CD4-positive, alpha-beta T cell treated with Interleukin-6 for 4 hours (primary cell): ENCODE measurements around the gene LINGO4.
"Not testable (repeated sequence)": the region's sequence is repeated elsewhere in the genome, so short reads cannot be mapped to it uniquely, and the experiment has no call there.

ENCODE experiments used
- DNase-seq: peaks from one replicate; pipeline ENCODE4 v3.0.0-alpha.2; 2020; ENCODE audit warnings: mixed read lengths

LINGO4 gene

DNA sequence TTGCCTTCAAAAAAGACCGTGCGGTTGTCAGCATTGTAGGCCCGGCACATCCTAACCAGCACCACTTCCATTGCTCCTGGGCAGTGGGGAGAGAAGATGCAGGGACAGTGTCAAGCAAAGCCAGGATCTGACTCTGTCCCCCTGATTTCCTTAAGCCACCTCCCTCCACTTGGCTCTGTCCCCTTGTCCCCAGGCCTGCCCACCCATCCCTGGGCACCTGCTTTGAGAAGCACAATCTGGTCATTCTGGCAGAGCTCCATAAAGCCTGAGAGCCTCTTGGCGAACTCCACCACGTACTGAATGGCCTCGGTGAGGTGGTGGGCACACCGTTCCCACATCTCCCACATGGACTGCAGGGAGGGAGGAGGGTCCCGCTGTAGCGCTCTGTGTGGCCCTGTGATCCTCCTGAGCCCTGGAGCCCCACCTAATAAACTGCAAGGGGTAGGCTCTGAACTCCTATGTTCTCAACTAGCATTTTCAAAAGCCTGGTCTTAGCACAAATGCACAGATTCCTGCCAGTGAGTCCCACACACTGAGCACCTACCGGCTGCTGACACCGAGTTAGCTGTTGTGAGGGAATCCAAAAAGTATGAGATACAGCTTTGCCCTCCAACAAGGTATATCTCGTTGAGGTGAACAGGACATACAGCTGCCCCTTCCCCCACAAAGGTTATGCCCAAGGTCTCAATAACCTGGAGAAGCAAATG, 8.2 kb upstream of the LINGO4 start:
- no peak for DNase-seq

DNA sequence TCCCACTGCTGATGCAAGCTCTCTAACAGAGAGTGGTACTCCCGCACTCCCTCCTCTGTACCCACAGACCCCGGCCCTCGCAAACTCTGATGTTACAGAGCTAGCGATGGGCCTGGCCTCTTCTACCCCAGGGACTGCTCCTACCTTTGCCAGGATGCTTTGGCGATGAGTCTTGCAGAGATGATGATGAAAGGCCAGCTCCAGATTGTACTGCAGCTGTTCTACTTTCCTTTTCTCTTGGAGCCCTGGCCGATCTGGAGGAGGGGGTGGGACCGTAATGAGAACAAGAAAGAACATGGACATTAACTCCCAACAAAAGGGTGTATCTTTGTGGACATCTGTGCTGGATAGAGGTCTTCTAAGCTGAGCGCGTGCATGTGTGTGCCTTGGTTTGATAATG, 6.0 kb upstream of the LINGO4 start:
- DNase-seq = no peak

DNA sequence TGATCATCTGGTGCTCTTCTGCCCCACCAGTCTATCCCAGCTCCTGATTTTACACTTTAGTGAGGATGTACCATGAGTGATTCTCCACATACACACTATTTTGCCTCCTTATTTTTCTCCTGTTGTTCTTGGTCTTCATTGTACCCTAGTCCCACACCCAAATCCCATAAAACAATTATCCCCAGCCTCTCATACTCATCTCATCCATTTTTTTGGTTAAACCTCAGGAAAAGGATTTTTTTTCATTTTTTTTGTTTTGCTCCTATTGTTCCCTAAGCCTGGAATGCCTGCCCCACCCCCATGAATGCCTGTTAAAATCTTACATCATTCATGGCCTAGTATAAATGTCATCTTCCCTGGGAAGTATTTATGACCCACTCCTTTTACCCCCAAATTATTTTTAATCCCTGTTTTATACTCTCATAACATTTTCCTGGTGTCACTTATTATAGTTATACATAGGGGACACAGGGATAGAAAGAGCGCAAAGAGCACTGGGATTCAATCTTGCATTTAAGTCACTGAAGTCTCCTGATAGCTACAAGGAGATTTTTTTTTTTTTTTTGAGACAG, 4.9 kb upstream of the LINGO4 start:
- no peak for DNase-seq

DNA sequence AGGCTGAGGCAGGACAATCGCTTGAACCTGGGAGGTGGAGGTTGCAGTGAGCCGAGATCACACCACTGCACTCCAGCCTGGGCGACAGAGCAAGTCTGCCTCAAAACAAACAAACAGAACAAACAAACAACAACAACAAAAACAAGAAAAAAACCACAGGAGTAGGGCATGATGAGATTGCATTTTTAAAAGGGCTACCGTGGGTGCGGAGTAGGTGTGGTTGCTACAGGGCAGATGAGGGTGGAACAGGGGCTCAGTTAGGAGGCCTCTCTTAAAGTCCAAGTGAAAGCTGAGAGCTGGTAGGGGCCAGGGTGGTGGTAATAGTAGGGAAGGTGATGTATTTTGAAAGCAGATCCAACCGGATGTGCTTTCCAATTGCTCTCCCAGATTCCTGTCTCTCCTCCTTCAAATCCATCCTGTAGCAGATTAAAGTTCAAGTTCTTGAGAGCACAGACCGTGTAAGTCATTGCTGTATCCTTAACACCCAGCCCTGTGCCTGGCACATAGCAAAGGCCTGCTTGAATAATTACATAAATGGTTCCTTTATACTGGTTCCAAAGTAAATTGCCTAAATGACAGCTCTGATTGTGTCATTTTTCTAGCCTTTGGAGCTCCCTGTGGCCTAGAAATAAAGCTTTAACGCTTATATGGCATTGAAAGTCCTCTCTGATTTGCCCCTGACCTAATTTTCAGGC, 4.2 kb upstream of the LINGO4 start:
- no peak for DNase-seq

DNA sequence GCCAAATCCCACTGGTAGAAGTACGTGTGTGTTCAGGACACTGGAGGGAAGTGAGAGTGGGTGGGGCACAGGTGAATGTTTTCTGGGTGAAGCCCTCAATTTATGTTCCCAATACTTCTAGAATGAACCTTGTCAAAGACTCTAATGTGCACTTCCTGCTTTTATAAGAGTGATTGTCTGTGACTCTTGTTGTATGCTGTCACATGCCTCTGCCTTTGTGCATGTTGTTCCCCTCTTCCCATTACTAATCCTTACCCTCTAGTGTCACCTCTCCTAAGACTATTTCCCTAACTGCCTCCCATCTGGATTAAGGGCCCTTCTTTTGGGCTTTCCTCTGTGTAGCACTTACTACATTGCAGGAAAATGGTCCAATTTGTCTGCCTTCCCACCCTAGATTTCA, 2.5 kb upstream of the LINGO4 start:
- no peak for DNase-seq

DNA sequence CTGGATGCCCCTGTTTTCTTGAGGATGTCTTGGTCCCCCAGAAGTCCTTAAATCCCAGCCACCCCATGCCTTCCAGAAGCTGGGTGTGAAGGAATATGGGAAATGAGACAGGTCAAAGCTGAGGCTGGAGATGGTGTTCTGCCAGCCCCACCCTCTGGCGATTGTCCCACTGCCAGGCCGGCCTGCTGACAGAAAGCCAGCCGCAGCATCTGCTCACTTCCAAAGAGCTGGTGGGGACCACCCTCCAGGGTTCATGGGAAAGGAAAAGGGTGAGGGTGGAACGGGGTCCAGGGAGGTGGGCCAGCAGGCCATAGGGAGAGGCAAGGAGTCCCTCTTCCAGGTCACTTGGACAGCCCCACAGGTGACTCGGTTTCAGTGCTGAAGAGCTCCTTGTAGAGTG, 1.9 kb upstream of the LINGO4 start:
- DNase-seq = no peak

DNA sequence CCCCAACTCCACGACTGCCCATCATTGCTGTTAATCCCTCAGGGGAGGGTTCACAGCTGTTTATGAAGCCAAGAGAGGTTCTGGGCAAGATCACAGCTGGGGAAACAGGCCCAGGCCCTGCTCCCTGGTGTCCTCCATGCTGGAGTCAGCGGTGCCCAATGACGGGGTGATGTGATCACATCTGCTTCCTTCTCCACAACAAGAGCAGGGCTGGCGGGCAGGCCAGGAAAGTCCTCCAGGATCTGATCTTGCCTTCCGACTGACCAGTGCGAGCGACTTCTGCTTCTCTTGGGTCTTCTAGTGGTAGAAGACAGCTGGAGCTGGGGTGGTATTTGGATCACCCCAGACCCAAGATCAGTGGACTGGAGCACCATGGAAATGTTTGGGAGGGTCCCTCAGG, 951 bp upstream of the LINGO4 start:
- DNase-seq = no peak

DNA sequence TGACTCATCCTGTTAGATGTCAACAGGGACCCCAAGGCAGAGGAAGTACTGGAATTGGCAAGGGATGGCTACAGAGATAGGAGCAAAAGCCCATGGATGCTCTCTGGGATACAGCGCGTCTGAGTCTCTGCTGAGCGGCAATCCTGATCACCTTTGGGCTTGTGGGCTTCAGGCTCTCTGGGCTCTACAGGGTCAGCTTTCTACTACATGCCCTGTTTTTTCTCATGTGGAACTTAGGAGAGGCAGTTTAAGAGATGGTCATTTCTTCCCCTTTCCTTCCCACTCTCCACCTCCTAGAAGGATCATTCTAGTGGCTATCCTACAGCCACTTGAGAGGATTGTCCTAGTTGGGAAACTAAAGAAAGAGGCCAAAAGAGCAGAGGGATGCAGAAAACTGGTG, 1.3 kb downstream of the LINGO4 start:
- no peak for DNase-seq

DNA sequence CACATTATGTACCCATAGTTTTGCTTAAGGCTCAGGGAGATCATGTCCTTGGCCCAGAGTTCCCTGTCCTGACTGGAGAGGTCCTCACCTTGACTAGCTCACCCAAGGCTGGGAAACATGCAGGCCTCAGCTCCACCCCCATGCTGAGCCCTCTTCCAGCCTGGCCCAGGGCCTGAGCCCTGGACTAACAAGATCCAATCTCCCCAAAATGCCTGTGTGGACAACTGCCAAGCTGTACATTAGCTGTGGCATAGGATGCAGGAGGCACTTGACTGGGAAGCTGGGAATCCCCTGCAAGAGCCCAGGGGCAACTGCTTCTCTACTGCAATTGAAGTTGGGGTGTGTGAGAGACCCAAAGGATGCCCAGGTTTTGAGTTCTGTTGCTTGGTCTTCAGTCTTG, 2.1 kb downstream of the LINGO4 start:
- DNase-seq = no peak

DNA sequence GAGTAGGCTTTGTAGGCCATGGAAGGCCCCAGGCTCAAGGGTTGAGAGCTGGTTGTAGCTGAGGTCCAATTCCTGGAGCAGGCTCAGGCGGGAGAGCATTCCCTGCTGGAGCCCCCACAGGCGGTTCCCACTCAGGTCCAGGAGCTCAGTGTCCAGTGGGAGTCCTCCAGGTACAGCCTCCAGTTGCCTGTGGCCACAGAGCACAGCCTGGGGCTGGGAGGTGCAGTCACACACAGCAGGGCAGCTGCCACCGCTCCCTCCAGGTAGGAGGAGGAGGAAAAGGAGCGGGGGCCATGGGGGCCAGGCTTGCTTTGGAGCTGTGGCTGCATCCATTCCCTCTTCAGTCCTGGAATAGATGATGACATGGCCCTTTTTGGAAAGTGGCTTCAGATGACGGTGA, 2.8 kb downstream of the LINGO4 start:
- DNase-seq = no peak

DNA sequence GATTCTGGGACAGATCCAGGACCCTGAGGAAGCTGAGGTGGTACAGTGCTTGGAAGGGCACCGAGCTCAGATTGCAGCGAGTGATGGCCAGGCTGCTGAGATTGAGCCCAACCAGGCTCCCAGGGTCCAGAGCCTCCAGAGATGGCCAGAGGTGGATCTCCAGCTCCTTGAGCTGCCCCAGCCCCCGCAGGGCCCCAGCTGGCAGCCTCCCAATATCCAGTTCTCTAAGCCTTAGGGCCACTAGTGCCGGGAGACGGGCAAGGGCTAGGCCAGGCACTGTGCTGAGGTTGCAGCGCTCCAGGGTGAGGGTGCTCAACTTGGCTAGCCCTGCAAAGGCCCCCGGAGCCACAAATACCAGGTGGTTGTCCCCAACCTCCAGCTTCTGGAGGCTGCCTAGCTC, 3.4 kb downstream of the LINGO4 start:
- no peak for DNase-seq

DNA sequence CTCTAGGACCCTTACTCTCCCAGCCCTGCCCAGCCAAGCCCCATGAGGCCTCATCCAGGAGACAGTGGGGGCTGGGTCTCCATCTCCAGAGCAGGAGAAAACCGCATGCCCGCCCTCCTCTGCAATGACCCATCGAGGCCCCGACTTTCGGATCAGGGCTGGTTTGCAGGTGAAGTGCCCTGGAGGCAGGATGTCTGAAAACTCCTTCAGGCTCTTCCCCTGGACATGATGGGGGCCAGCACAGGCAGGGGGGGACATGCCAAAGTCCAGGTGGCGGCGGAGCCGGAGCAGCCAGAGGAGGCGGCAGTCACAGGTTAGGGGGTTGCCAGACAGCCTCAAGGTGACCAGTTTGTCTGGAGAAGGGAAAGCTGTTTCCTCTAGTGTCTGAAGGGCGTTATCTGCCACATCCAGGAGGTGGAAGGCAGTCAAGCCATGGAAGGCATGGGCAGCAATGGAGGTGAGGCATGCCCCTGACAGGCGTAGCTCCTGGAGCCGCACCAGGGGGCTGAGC, 3.9 kb downstream of the LINGO4 start:
- no peak for DNase-seq

DNA sequence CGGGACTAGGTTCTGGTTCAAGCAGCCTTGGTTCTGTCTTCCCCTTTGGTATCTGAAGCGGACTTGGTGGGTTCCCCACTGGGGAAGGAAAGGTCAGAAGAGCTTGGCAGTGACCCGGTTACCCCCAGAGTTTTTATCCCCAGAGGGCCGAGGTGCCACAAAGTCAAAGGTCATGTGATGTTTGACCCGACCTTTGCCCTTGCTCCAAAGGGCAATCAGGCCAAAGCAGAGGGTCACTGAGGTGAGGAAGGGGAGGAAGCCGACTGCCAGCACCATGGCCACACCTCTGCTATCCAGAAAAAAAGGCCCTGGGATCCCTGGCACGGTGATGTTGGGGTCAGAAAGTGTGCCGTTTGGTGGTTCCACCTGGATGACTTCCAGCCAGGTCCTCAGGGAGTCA, 4.4 kb downstream of the LINGO4 start:
- no peak for DNase-seq

DNA sequence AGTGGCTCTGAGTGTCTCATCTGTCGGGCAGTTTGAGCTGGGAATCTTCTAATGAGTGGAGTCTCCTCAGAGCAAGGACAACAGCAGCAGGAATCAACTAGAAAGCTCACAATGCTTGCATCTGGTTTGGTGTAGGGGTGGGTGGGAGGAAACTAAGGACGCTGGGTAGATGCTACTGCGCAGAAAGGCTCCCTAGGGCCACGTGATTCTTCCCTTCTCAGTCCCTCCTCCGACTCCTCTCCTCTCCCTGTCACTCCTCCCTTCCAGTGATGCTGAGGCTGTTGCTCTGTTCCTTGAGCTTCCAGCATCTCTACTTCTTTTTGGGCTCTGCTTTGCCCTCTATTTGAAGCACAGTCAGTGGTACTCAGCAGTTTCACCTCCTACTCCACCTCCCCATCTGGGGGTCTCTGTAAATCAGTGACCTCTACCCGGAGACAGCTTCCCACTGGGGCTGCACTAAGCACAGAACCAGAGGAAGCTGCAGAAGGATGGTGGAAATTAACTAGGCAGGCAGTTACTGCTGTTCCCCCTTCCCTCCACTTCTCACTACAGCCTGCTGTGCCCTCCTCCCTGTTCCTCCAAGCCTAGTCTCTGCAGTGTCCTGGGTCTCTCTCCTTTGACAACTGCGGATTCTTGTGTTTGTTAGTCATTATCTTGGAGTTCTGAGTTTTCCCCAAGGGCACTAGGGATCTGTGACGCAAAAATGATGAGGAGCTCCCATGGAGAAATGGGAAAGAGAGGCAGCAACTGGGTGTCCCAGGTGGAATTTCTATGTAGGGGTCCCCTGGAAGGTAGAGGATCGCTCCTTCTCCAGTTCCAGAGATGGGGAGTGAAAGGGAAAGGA, 5.8 kb downstream of the LINGO4 start:
- DNase-seq = no peak

DNA sequence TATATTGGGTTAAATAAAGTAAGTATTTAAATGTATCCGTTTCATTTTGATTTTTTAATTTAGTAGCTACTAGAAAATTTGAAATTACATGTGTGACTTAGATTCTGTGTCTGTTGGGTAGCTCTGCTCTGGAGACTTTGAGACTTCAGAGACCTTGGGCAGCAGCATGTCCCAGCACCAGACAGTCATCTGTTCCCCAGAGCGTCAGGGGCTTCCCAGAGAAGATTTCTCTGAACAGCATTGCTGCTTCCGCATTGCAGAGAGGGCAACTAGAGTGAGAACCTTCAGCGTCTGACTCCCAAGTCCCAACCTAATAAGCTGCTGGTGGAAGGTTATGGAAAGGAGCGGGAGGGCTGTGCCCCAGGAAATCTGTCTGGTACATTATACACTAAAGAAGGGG, 6.6 kb downstream of the LINGO4 start:
- no peak for DNase-seq

DNA sequence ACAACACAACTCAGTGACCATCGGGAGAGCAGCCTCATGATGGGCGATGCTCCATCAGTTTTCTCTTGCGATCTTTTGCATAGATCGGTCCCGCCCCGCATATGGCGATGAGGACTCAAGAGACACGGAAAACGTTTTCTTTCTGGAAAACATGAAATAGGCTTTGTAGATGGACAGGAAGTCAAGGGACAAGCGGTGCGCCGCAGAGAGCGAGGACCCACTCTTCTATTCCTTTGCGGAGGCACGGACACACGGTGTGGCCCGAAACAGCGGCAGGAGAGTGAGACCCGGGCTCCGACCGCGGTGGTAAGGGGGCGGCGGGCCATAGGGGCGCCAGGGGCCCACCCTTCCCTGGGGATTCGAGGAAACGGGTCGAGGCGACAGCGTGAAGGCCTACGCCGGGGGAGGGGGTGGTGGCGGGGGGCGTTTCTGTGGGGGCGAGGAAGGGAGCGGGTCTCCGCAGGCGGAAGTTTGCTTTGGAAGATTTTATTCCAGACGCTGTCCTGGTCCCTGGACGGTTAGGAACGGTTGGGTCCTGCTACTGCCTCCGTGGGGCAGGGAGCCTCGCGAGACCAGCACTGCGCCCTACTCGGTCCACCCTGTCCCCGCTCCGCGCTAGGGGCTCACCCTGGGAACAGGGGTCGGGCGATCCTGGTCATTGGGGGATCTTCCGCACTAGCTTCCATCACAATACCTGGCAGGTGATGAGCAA, 14.1 kb downstream of the LINGO4 start:
- no peak for DNase-seq

DNA sequence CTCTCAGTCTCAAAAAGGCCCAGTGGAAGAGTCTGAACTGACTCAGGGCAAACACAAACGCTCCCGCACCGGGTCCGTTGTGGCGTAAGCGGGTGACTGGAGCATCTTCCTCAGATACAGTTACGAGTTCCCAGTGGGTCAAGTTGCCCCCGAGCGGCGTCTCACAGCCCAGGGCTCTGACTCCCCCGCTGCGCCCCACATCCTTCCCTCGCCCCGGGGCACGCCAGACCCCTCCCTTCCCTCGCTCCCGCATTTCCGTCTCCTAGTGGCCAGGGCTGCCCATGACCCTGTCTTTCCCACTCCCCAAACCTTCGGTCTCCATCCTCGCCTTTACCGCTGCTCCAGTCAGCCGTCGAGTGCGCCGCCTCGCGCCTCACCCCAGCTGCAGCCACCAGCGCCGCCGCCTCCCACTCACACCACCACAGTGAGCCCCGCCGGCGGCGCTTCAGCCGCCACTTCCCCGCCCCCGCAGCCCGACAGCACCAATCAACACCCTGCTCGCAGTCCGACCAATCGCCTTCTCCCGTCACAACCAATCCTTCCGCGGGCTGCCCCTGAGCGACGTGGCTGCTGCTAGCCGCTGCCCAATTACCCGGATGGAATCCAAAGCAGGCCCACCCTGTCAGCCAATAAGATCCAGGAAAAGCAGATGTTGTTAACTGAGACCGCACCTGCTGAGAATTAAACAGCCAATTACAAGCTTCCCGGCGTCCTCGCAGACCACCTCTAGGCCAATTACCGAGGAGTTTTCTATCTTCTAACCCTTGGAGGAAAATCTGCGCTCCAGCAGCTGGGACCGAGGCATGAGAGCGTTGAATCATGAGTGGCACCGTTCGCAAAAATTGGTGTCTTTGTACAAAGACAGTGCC, 14.9 kb downstream of the LINGO4 start, which contains the start of gene TDRKH:
Gene TDRKH (minus strand): TSS at position 430 of the 869 bp plus-strand sequence. CDS start 7,478 bp downstream, outside the sequence.
- DNase-seq = peak; percentile 98

DNA sequence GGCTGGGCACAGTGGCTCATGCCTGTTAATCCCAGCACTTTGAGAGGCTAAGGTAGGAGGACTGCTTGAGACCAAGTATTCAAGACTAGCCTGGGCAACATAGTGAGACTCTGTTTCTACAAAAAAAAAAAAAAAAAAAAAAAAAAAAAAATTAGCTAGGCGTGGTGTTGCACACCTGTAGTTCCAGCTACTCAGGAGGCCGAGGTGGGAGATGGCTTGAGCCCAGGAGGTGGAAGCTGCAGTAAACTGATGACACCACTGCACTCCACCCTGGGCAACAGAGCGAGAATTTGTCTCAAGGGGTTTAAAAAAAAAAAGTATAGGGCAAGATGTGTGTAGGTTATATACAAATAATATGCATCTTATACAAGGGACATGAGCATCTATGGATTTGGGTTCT, 17.5 kb downstream of the LINGO4 start:
- DNase-seq = no peak

DNA sequence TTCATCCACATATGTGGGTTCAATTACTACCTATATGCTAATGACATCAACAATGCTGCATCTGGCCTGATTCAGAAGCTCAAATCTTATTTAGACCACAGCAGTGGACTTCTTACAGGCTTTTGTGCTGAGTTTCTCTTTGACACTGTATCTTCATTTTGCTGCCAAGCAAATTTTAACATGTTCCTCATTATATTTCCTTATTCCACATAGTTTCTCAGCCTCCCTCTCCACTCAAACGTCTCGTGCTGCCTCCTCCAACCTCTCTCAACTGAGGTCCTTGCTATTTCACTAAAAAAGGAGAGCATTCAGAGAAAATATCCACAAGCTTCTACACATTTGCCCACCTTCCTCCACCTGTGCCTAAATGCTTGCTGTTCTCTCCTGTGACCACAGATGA, 21.4 kb downstream of the LINGO4 start:
- DNase-seq = no peak

DNA sequence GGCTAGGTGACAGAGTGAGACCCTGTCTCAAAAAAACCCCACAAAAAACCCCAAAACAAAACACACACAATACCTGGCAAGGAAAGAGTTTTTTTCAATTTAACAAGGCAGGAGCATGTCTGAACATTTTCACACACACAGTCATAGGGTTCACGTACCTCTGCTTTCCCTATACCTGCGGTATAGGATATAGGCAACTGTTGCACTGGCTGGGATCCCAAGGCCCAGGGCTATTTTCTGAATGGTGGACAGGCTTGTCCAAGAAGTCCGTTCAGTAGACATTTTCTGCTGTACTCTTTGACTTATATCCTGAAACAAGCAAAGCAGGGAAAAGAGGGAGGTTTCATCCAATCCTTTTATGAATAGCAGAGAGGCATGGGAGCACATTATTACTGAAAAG, 22.5 kb downstream of the LINGO4 start:
- no peak for DNase-seq

DNA sequence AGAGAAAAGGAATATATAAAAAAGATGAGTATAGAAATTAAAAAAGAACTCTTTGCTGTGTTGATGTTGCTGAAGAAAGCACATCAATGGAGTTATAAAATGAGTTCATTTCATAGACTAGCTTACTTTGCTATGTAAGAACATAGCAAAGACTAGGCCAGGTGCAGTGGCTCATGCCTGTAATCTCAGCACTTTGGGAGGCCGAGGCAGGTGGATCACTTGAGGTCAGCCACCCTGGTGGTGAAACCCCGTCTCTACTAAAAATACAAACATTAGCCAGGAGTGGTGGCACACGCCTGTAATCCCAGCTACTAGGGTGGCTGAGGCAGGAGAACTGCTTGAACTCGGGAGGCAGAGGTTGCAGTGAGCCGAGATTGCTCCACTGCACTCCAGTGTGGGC, 23.2 kb downstream of the LINGO4 start:
- DNase-seq = not testable (repeated sequence)
